ENCODE data around the gene PDE1A.
"Not testable (repeated sequence)": the region's sequence is repeated elsewhere in the genome, so short reads cannot be mapped to it uniquely, and the experiment has no call there.

PDE1A gene

DNA sequence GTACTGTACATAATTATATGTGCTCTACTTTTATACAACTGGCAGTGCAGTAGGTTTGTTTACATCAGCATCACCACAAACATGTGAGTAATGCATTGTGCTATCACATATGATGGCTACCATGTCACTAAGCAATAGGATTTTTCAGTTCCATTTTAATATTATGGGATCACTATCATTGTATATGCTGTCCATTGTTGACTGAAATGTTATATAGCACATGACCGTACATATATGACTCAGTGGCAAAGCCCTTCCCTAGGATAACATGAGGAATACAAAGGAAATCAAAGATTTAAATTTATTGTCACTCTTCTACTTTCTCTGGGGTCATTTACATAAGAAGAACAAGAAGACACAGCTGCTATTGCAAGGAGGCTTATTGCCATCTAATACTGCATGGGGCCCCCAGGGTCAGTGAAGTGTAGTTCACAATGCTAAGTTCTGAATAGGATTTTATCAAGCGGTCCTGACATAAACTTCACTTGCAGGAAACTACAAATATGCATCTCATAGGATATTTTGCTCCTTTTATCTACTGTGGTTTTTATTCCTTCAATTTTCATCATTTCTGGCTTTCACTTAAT lies 21.8 kb downstream of the PDE1A start:
- DNase-seq, result no peak

DNA sequence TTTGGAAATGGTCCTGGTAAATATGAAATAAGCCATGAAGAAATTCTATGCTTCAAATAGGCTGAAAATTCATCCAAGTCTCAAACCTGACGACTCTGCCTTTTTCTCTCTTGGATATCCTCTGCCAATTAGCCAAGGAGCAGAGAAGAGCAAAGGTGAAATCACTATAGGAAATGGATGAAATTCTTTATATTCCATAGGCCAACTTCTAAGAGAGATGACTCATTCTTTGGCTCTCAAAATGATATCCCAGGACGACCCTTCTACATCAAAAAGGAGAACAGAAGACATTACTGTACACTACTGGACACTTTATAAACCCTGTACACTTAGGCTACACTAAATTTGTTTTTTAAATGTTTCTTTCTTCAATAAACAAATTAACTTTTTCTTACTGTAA lies 22.7 kb downstream of the PDE1A start:
- DNase-seq, result no peak

DNA sequence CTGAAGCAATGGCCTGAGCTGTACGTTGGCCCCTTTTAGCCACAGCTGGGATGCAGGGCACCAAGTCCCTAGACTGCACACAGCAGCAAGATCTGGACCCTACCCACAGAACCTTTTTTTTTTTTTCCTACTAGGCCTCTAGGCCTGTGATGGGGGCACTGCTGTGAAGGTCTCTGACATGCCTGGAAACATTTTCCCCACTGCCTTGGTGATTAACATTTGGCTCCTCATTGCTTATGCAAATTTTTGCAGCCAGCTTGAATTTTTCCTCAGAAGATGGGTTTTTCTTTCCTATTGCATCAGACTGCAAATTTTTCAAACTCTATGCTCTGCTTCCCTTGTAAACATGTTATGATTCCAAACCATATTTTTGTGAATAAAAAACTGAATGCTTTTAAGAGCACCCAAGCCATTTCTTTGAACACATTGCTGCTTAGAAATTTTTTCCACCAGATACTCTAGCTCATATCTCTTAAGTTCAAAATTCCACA lies 33.5 kb downstream of the PDE1A start:
- no peak for DNase-seq

DNA sequence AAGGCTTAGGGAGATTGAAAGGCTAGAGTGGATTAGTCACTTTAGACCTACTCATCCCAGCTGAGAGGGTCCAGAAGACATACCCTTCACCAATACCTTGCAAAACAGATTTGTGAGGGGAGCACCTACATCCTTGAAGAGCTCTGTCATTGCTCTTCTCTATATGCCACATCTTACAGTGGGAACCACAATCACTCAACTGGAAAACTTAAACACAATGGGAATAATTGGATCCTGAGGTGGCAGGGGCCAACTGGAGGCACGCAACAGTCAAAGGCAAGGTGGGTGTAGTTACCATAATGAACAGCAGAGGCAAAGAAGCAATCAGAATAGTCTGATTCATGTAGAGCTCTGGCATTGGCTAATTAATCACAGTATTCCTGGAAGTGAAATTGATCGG lies 35.4 kb downstream of the PDE1A start:
- no peak for DNase-seq

DNA sequence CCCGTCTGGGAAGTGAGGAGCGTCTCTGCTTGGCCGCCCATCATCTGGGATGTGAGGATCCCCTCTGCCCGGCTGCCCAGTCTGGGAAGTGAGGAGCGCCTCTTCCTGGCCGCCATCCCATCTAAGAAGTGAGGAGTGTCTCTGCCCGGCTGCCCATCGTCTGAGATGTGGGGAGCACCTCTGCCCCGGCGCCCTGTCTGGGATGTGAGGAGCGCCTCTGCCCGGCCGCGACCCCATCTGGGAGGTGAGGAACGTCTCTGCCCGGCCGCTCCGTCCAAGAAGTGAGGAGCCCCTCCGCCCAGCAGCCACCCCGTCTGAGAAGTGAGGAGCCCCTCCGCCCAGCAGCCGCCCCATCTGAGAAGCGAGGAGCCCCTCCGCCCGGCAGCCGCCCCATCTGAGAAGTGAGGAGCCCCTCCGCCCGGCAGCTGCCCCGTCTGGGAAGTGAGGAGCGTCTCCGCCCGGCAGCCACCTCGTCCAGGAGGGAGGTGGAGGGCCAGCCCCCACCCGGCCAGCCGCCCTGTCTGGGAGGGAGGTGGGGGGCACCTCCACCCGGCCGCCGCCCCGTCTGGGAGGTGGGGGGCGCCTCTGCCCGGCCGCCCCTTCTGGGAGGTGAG lies 40.5 kb downstream of the PDE1A start:
- not testable (repeated sequence) for DNase-seq

DNA sequence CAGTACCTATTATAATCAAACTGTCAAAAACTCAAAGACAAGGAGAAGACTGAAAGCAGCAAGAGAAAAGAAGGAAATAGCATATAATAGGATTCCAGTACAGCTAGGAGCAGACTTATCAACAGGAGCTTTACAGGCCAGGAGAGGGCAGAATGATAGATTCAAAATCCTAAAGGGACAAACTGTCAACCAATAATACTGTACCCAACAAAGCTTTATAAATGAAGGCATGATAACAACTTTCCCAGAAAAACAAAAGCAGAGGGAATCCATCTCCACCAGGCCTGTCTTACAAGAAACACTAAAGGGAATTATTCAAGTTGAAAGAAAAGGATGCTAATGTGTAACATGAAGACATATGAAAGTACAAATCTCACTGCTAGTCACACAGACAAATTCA lies 42.0 kb downstream of the PDE1A start:
- DNase-seq, result no peak

DNA sequence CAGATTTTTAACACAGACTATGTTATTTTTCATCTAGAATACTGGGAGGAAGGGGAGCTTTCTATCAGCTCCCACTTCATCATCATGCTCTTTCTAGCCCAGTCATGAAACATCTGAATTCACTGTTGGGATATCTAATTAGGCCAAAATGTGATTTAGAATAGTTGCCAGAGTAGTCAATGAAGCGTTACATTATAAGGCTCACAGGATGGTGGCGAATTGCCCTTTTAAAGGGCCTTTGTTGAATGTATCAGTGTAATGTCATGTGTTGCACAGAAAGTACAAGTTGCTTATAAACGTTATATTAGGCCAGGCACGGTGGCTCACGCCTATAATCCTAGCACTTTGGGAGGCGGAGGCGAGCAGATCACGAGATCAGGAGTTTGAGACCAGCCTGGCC lies 45.6 kb downstream of the PDE1A start:
- DNase-seq, result no peak

DNA sequence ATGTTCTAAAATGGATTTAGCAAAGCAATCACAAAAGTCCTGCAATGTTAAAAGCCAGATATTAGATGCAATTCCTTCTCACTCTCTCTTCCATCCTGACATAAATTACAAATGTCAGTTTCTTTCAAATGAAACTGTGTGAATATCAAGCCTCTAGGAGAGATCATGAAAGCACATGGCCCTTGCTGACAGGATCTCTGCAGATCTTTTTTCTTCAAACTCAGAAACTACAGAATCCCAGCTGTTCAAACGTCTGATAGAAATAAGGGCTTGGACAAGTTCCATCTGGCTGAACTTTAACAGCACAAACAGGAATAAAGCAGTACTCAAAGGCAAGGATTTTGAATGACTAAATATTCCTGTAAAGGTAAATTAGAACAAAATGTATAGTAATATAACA lies 47.6 kb downstream of the PDE1A start:
- DNase-seq, result no peak

DNA sequence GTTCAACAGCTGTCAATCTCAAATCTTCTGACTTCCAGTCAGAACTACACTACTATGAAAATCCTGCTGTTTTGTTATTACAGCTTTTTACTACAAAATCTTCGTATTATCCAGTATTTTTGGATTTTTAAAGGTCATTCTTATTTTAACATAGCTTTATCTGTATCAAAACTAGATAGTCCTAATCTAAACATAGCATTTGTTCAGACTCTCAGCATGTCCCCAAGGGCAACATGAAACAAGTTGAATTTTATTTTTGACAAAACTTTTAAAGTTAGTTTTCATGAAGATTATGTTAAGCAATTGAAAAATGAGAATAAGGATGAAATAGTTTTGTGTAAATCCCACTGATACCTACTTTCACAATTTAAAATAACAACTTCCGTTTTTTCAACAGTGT lies 48.1 kb downstream of the PDE1A start:
- no peak for DNase-seq

DNA sequence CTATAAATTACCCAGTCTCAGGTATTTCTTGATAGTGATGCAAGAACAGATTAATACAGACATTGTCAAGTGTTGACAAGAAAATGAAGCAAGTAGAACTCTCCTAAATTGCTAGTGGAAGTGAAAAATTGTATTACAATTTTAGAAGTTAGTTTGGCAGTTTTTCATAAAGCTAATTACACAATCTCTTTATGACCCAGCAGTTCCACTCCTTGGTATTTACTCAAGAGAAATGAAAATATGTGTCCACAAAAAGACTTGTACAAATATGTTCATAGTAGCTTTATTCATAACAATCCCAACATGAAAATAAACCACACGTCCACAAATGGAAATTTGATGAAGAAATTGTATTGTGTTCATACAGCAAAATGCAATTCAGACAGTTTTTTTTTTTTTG lies 49.4 kb downstream of the PDE1A start:
- no peak for DNase-seq

DNA sequence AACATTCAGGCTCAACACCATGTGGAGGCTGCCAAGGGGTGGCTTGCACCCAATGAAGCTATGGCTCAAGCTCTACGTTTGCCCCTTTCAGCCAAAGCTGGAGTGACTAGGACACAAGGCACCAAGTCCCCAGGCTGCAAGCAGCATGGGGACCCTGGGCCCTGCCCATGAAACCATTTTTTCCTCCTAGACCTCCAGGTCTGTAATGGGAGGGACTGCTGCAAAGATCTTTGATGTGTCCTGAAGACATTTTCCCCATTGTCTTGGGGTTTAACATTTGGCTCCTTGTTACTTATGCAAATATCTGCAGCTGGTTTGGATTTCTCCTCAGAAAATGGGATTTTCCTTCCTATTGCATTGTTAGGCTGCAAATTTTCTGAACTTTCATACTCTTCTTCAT lies 51.0 kb downstream of the PDE1A start:
- DNase-seq, result no peak

DNA sequence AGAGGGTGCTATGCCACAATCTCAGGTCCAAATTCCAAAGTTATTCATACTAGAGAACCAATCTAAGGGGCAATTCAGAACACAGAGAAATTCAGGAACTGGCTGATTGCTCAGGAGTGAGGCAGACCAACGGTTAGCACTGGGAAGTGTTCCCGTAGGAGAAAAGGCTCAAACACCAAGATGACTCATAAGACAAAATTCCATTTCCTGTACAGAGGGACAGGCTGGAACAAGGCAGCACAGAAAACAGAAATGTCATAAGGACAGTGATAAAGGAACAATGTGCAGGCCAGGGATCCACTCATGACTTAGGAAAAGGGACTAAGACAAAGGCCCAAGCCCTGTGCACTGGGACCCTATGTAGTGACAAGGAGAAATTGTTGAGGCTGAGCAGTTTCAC lies 54.2 kb downstream of the PDE1A start:
- no peak for DNase-seq

DNA sequence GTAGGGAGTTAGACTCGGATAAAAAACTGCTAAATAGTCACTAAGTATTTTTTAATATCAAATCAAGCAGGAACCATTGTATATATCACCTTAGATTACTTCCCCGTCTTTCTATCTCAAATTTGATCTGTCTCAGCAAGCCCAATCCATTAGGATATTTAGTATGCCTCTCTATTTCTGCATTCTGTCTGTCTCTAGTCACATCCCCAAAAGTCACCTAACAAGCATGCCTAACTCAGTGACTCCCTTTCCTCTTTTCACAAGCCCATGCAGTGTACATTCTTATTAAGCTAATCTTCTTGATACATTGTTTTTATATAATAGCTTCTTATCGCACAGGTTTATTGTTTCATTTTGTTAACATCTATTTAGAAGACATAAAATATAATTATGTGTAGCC lies 57.8 kb downstream of the PDE1A start:
- DNase-seq, result no peak

DNA sequence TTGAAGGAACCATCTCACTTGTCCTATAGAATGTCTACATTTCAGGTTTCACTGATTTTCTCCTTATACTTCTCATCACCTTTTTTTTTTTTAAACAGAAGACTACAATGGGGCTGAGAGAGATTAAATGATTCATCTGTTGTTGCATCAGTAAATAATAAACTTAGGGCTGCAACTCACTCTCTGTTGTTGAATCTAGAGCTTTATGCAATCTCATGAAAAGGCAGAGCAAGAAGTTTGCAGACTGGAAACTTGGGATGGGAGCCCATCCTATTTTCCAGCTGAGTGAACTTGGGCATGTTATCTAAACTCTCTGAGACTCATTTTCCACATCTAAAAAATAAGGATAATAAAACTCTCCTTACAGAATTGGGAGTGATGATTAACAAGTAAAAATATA lies 58.4 kb downstream of the PDE1A start:
- DNase-seq, result no peak

DNA sequence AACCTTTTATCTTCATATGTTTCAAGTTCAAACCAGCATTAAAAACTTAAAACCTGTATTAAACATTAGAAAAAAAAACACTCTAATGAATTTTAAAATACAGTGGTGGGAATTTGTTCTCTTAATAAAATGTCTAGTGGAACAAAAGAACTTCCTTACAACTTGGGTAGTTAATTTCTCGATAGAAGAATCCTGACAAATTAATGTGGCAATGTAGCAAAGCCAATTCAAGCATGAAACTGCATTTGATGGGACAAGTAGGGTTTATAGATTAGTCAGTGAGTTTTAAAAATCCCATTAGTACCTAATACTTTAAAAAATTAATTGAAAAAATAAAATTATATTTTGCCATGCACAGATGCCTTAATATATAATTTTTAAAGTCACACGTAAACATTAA lies 59.4 kb downstream of the PDE1A start:
- DNase-seq, result no peak

DNA sequence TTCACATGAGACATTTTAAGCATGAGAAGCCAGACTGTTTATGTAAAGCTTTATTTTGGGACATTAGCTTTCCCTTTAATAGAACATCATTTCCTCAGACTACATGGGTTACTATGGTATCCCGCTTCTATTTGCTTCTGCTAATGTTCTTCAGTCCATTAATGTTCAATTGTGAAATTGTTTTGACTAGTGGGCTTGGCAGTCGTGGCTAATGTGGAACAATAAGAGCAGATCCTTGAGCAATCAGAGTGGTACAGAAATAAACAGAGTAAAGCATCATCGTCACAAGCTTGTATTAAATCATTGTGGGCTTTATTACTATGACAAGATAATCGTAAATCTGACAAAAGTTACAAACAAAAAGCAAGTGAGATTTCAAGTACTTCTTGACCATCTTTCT lies 60.2 kb downstream of the PDE1A start:
- DNase-seq, result no peak

DNA sequence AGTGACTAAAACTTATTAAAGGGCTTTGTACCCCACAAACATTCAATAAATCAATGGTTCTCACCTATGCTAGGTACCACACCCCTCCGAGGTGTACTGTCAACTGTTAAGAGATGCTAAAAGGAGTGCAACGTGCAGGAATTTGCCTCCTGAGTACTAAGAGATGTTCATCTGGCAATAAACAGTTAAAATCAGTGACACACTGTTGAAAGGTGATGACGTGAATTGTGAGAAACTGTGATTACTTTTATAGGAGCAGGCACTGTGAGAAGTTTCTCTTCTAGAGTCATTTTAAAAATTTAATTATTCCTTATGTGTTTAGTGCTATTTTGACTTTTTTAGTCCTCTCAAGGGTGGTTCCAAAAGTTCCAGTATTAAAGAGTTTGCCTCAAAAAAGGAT lies 61.0 kb downstream of the PDE1A start:
- no peak for DNase-seq

DNA sequence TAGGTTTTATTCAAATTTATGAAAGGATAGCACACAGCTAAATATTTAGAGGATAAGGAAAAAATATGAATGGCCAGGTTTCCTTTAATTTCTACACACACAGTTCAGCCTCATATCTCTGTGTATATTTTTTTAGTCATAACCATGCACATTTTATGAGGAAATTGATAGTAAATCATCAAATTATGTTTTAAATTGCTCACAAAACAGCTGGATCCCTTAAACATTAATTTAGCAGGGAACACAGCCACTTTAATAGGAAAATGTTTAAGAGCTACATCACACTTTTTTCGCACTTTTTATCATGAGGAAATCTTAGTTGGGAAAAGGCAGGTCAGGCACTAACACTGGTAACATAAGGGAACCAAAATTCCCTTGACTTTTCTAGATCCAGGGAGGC lies 65.4 kb downstream of the PDE1A start:
- no peak for DNase-seq

DNA sequence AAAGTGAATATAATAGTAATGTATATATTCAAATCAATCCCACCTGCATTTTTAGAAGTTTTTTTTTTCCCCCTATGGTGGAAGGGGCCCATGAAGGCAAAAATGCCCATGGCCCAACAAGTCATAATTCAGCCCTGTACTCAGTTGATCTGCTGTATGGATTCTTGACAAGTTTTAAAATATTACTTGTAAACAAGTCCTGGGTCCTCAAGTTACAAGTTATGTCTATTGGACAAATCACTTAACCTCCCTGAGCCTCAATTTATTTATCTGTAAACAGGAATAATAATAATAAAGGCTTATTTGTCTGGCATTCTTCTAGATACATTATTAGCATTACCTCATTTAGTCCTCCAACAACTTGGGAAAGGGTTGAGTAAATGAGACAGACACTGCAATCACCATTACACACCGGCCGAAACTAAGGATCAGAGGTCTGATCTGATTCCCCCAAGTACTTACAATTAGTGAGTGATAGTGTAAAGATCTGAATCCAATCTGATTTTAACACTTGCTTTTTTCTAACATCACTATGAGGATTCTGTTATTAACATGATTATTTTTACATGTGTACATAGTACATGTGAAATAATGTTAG lies 66.1 kb downstream of the PDE1A start:
- DNase-seq, result no peak

DNA sequence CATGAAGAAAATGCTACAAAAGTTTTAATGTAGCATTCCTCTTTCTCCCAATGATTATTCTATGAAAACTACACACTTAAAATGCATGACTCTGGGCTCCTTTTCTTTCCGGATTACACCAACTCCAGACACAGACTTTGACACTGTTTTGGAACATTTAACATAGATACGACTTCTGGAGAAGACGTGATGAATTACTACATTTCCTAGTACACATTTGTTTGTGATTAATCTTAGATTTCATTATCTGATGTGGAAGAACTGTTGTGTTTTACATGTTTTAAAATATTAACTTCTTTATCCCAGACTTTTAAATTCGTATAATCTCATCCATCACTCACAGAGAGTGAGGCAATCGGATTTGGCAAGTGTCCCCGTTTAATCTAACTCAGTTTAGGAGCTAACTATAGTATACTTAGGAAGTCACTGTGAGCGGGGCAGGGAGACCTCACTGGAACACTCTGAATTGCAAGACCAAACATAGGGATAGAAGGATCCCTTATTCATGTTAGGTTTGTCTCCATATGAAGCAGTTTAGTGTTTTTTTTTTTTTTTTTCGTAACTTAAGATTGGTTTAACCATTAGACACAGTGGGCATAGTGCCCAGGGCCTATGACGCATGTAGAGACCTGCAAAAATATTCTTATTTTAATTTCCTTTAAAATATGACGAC lies 66.7 kb downstream of the PDE1A start:
- no peak for DNase-seq

DNA sequence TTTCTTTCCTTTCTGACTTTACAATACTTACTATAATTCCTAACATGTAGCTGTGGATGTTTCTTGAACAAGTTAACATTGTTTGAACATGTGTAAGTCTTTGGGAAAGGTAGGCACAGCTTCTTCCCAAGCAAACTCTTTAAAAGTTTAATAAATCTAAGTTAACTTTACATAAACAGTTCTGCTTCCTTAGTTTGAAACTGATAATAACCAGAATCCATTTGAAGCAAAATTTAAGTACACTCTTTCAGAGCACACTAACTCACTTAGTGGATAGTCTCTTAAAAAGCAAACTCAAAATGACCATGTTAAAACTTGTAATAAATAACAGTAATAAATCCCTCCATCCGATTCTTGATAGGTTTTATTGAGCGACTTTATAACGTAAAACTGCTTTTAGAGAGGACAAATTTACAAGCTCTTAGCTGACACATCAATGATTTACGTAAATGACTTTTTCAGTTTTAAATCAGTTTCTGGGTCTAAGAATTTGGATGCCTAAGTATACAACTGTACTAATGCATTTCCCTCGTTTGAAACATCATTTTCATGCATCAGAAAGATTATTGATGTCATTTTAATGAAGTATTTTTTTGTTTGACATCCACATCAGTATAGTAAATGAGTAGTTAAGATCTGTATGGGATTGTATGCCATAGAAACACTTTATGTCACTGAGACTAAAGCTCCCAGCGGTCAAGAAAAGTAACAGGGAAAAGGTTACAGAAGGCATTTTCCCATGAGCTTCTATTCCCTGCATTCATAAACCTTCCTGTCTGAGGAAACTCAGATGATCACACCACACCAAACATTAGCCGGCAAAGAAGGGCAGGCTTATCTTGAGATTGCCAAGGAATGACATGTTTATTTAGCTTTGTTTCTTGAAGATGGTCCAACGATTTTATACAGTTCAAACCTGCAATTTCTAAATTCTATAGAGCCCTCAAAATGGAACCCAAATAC lies 67.5 kb downstream of the PDE1A start:
- DNase-seq, result no peak

DNA sequence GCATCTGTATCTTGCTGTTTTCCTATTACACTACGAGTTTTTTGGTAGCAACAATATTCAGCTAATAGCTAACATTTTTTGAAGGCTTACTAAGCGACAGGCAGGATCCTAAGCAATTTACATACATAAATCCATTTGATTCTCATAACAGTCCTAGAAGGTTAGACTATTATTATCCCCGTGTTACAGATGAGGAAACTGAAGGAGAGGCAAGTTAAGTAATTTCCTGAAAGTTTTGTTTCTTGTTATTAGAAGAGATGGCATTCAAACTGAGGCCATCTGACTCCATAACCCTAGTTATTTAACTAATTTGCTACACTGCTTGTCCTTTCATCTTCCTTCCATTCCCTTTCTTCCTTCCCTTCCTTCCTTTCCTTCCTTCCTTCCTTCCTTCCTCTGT lies 68.2 kb downstream of the PDE1A start:
- no peak for DNase-seq

DNA sequence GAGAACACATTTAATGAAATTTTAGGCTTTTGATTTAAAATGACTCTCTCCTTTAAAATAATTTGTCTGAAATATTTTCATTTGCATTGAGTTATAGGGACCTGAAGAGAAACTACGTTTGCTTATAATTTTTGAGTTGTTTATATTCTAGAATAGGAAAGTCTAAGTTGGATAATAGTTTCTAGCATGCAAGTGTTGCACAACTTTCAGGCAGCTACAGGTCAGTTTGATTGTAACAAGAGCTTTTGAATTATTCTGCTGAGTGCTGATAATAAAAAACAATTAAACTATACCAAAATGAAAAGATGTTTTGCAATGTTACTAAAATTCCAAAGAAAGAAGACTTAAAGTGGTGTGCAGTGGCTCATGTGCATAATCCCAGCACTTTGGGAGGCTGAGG lies 71.0 kb downstream of the PDE1A start:
- DNase-seq, result no peak
